A673 (cell line): Measurements from ENCODE around the gene UBE2E2. TPM values are rescaled to one million over a fixed set of nuclear protein-coding genes. Genes with fewer than 3 reads are reported as not detected.

Experiments
- BruUV-seq: library from RNA; stranded (reverse); fragments of 400-500 nt; replicated peaks from 2 replicates; lab custom pipeline; 2021; lab: Mats Ljungman, UMichigan
- CTCF ChIA-PET: fragments of 300-600 bp; sonication (Branson Sonifier 250); formaldehyde crosslinking; loops from one replicate; lab custom pipeline; 2022; ENCODE audit warnings: antibody characterized with exemption; lab: Charles Lee
- POLR2A ChIA-PET: fragments of 300-600 bp; sonication (Branson Sonifier 250); formaldehyde crosslinking; loops from one replicate; lab custom pipeline; 2022; ENCODE audit warnings: antibody characterized with exemption; ENCODE audit not compliant: low non-redundant PET; lab: Charles Lee
- DNase-seq: peaks from one replicate; pipeline ENCODE4 v3.0.0-alpha.2; 2015; ENCODE audit warnings: low spot score
- H3K27ac ChIP-seq: fragments of 200-600 bp; sonication (generic); 2 replicates; pipeline ENCODE4 v1.5.1; 2016; ENCODE audit warnings: mixed run types, low read depth, mild to moderate bottlenecking, mixed read lengths, antibody characterized with exemption, low read length; ENCODE audit not compliant: poor library complexity, severe bottlenecking
- H3K27me3 ChIP-seq: fragments of 200-600 bp; sonication (generic); replicated peaks from 2 replicates; pipeline ENCODE4 v1.6.1; 2017; ENCODE audit warnings: mixed run types, low read depth, mild to moderate bottlenecking, mixed read lengths, antibody characterized with exemption, low read length; ENCODE audit not compliant: insufficient read depth, poor library complexity
- H3K36me3 ChIP-seq: fragments of 200-600 bp; sonication (generic); 2 replicates; pipeline ENCODE4 v1.6.1; 2016; ENCODE audit warnings: mixed run types, mild to moderate bottlenecking, mixed read lengths, antibody characterized with exemption, low read length; ENCODE audit not compliant: insufficient read depth, poor library complexity, severe bottlenecking
- H3K4me1 ChIP-seq: fragments of 200-600 bp; sonication (generic); 2 replicates; pipeline ENCODE4 v1.6.1; 2017; ENCODE audit warnings: mixed run types, mild to moderate bottlenecking, mixed read lengths, antibody characterized with exemption, low read length; ENCODE audit not compliant: insufficient read depth, poor library complexity, severe bottlenecking
- H3K4me3 ChIP-seq: fragments of 200-600 bp; sonication (generic); 2 replicates; pipeline ENCODE4 v1.5.1; 2016; ENCODE audit warnings: low read depth, mixed run types, mild to moderate bottlenecking, mixed read lengths, low read length; ENCODE audit not compliant: poor library complexity, severe bottlenecking
- H3K9me3 ChIP-seq: fragments of 200-600 bp; sonication (generic); 2 replicates; pipeline ENCODE4 v1.6.1; 2016; ENCODE audit warnings: mixed run types, low read depth, mild to moderate bottlenecking, mixed read lengths, antibody characterized with exemption, low read length; ENCODE audit not compliant: poor library complexity, severe bottlenecking
- CTCF ChIP-seq: fragments of 300-800, 200-600 bp; sonication (generic); conservative IDR thresholded peaks from 2 replicates; pipeline ENCODE4 v1.5.1; 2017; ENCODE audit warnings: low read depth, mild to moderate bottlenecking, antibody characterized with exemption, low read length, moderate library complexity, mixed read lengths
- EZH2 ChIP-seq: fragments of 200-600 bp; sonication (generic); IDR thresholded peaks from 2 replicates; pipeline ENCODE4 v1.6.1; 2017; ENCODE audit warnings: borderline replicate concordance, low read depth, mild to moderate bottlenecking, mixed read lengths, antibody characterized with exemption, low read length; ENCODE audit not compliant: poor library complexity, severe bottlenecking
- intact Hi-C: fragments of 100-400 bp; cut with micrococcal nuclease; formaldehyde crosslinking; loops from one replicate; pipeline ENCODE4 v1.10.0; 2022; ENCODE audit not compliant: unreplicated experiment
- total RNA-seq: library from RNA; stranded (reverse); gene quantifications from 2 replicates; pipeline ENCODE4 v1.2.3, GENCODE V29; 2021

Gene UBE2E2
- total RNA-seq, 1 experiment from 2014 or later: 2.0 TPM

GRCh38 chr3:23442598-23443383 is 239.7 kb downstream of the UBE2E2 start:
- no peak for DNase-seq
- no peaks in the 10 kb centered on the region for H3K36me3 ChIP-seq

GRCh38 chr3:23444386-23444785 is 241.3 kb downstream of the UBE2E2 start:
- no peaks in the 10 kb centered on the region for H3K4me1 ChIP-seq
- ChIA-PET CTCF (no interaction called here), POLR2A (no interaction called here)
- H3K4me3 ChIP-seq: no peak overlapping the region
- TF ChIP-seq CTCF (no peak), EZH2 (no peak)
- H3K27ac ChIP-seq: no peak overlapping the region
- no peak for DNase-seq
- H3K36me3 ChIP-seq: no peaks in the 10 kb centered on the region
- H3K27me3 ChIP-seq: no peaks in the 10 kb centered on the region
- no TSS peak for BruUV-seq
- intact Hi-C loops: no loop called here
- H3K9me3 ChIP-seq: no peaks in the 10 kb centered on the region

More at GRCh38 chr3:23442598-23443383, 239.7 kb downstream of the UBE2E2 start:
- POLR2A ChIA-PET: interaction anchor here (0.6 kb wide), 1 partner anchor 13 kb away, joined by 6 read pairs; no protein-coding TSS in a partner anchor
- H3K9me3 ChIP-seq: no peaks in the 10 kb centered on the region
- H3K27me3 ChIP-seq: no peaks in the 10 kb centered on the region
- no TSS peak for BruUV-seq
- H3K4me3 ChIP-seq: no peak overlapping the region
- H3K27ac ChIP-seq: no peak overlapping the region
- no peaks in the 10 kb centered on the region for H3K4me1 ChIP-seq
- TF ChIP-seq EZH2 (no peak), CTCF (no peak)
- CTCF ChIA-PET: no interaction called here
- intact Hi-C loops: no loop called here

GRCh38 chr3:23446301-23446700 is 243.2 kb downstream of the UBE2E2 start:
- intact Hi-C loops: no loop called here
- Histone ChIP-seq H3K27ac (no peak overlapping the region), H3K36me3 (no peaks in the 10 kb centered on the region), H3K4me3 (no peak overlapping the region), H3K27me3 (no peaks in the 10 kb centered on the region), H3K9me3 (no peaks in the 10 kb centered on the region), H3K4me1 (no peaks in the 10 kb centered on the region)
- POLR2A ChIA-PET: no interaction called here
- no peak for TF ChIP-seq EZH2
- no TSS peak for BruUV-seq
- no peak for DNase-seq
- CTCF ChIA-PET: no interaction called here
